Naive thymus-derived CD4-positive, alpha-beta T cell (primary cell): ENCODE measurements around the gene PSMB10. TPM values are rescaled to one million over a fixed set of nuclear protein-coding genes. Genes with fewer than 3 reads are reported as not detected.
"Not testable (repeated sequence)": the region's sequence is repeated elsewhere in the genome, so short reads cannot be mapped to it uniquely, and the experiment has no call there.

ENCODE experiments used
- ATAC-seq: fragments of 150-1000 bp; cut with Tn5 transposase; 2 replicates; pipeline ENCODE4 v1.10.0; 2021; ENCODE audit warnings: mild to moderate bottlenecking, moderate library complexity
- CTCF ChIA-PET: fragments of 350-600 bp; sonication (Branson Sonifier 250); formaldehyde crosslinking; loops from one replicate; lab custom pipeline; 2021; ENCODE audit warnings: antibody characterized with exemption; lab: Charles Lee
- POLR2A ChIA-PET: fragments of 350-600 bp; sonication (Branson Sonifier 250); formaldehyde crosslinking; loops from one replicate; lab custom pipeline; 2021; ENCODE audit warnings: antibody characterized with exemption, inconsistent platforms; lab: Charles Lee
- DNase-seq, 9 donors: peaks; one replicate each; pipeline versions ENCODE4 v3.0.0 to v3.0.0-alpha.2; 2020 to 2022; ENCODE audit warnings: mixed read lengths in 1 of 9
- H3K27ac ChIP-seq: one replicate; pipeline ENCODE4 v1.7.0; 2013; ENCODE audit warnings: mild to moderate bottlenecking, low read depth, low read length, moderate library complexity
- H3K27me3 ChIP-seq, 2 donors: one replicate each; pipeline ENCODE4 v1.7.0; 2013; ENCODE audit warnings: low read length in 2 of 2, mild to moderate bottlenecking in 2 of 2, moderate library complexity in 2 of 2; ENCODE audit not compliant: control insufficient read depth in 2 of 2, insufficient read depth in 2 of 2
- H3K36me3 ChIP-seq, 3 experiments: 1 replicate in 2 of 3; 2 replicates in 1 of 3; pipeline ENCODE4 v1.7.0; 2013; ENCODE audit warnings: low read length in 3 of 3, mild to moderate bottlenecking in 3 of 3, moderate library complexity in 1 of 3; ENCODE audit not compliant: insufficient read depth in 3 of 3, control insufficient read depth in 2 of 3
- H3K4me1 ChIP-seq, 2 donors: one replicate each; pipeline ENCODE4 v1.7.0; 2013; ENCODE audit warnings: low read length in 2 of 2, mild to moderate bottlenecking in 2 of 2, moderate library complexity in 1 of 2; ENCODE audit not compliant: control insufficient read depth in 2 of 2, insufficient read depth in 2 of 2
- H3K4me3 ChIP-seq: 2 replicates; pipeline ENCODE4 v1.7.0; 2013; ENCODE audit warnings: mild to moderate bottlenecking, low read length
- H3K9me3 ChIP-seq, 3 experiments: 1 replicate in 2 of 3; 2 replicates in 1 of 3; pipeline ENCODE4 v1.7.0; 2013; ENCODE audit warnings: low read length in 3 of 3; ENCODE audit not compliant: control insufficient read depth in 2 of 3
- H3K27ac Mint-ChIP-seq, 9 donors: one replicate each; pipeline ENCODE4 v1.8.0; 2020 to 2022; ENCODE audit warnings: mixed read lengths in 9 of 9, mild to moderate bottlenecking in 8 of 9, moderate library complexity in 5 of 9, inconsistent platforms in 2 of 9
- H3K27me3 Mint-ChIP-seq, 5 donors: one replicate each; pipeline ENCODE4 v1.8.0; 2021 to 2022; ENCODE audit warnings: mixed read lengths in 5 of 5, mild to moderate bottlenecking in 1 of 5
- H3K36me3 Mint-ChIP-seq, 5 donors: one replicate each; pipeline ENCODE4 v1.8.0; 2020 to 2022; ENCODE audit warnings: mixed read lengths in 5 of 5, mild to moderate bottlenecking in 3 of 5, inconsistent platforms in 1 of 5
- H3K4me1 Mint-ChIP-seq, 7 donors: one replicate each; pipeline ENCODE4 v1.8.0; 2020 to 2022; ENCODE audit warnings: mixed read lengths in 7 of 7, mild to moderate bottlenecking in 3 of 7, inconsistent platforms in 1 of 7
- H3K4me3 Mint-ChIP-seq, 10 donors: one replicate each; pipeline ENCODE4 v1.8.0; 2020 to 2022; ENCODE audit warnings: mild to moderate bottlenecking in 10 of 10, mixed read lengths in 10 of 10, moderate library complexity in 6 of 10, inconsistent platforms in 2 of 10
- H3K9me3 Mint-ChIP-seq, 11 donors: one replicate each; pipeline ENCODE4 v1.8.0; 2020 to 2022; ENCODE audit warnings: mixed read lengths in 11 of 11, mild to moderate bottlenecking in 4 of 11, inconsistent platforms in 1 of 11, moderate library complexity in 1 of 11
- intact Hi-C, 2 donors: fragments of 100-400 bp; cut with micrococcal nuclease; formaldehyde crosslinking; loops; one replicate each; pipeline ENCODE4 v1.15.1; 2023
- polyA plus RNA-seq, 2 donors: library from polyadenylated mRNA; unstranded; fragments of 300-500 nt; fragmentation: Illumina TruSeq; gene quantifications; one replicate each; pipeline ENCODE4 v1.2.3, GENCODE V29; 2021
- total RNA-seq, 6 experiments: library from RNA in 5 of 6; stranded (reverse) in 5 of 6; gene quantifications; 1 replicate in 5 of 6; 2 replicates in 1 of 6; pipeline ENCODE4 v1.2.3 and lab custom pipeline; 2021 to 2026

PSMB10 gene
- total and polyA plus RNA-seq, 7 experiments from 2014 or later: 101 to 542 (median 144) TPM

DNA sequence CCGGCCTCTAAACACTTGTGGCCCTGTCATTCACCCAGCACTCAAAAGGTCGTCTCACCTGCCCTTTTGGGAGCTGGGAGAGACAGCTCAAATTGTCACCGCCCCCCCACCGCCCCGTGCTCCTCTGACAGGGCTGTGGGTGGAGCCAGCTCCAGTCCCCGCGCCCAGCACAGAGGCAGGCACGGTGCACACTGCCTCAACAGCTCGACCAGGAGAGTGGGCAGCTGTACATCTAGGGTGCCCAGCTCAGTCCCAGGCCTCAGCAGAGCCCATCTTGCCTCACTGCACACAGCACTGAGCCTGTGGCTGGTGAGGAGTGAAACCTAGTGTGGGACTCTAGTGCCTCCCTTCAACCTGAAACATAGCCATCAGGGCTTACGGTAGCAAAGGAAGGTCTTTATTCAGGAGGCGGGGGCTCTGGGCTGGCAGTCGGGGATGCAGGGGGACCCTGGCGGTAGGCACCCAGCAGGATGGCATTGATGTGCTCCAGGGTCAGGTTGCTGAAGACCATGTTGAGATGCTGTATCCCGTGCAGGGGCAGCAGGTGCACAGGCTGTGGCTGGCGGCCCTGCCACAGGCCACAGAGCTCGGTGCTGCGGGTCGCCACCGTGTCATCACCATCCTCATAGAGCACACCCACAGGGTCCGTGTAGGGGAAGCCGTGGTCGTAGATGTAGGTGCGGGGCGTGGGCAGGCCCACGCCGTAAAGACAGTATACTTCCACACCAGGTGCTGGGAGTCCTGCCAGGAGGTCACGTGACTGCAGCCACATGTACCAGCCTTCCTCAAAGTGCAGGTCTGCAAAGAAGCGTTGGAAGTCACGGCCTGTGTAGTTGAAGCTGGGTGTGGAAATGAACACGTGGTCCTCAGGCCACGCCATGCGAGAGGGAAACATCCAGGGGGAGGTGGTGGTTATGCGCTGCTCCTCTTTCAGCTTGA is 3.1 kb upstream of the PSMB10 start:
- Histone ChIP-seq H3K4me1 (peaks cover 17 to 41% of the 10 kb centered on the region in 2 donors), H3K27ac (peak overlapping the region; percentile 68), H3K36me3 (peaks cover 5 to 34% (median 5%) of the 10 kb centered on the region in 3 experiments), H3K9me3 (no peaks in the 10 kb centered on the region), H3K4me3 (no peak overlapping the region), H3K27me3 (no peaks in the 10 kb centered on the region)
- POLR2A ChIA-PET: interaction anchor here (0.5 to 1.7 kb wide), 11 partner anchors 14 to 146 kb away, joined by 3 to 6 read pairs (median 4); partner anchors contain the start of genes DDX28, DUS2 and NFATC3
- intact Hi-C loops: loop anchor here (5.0 kb wide), 3 partner anchors 298 to 377 kb away; partner anchors contain the start of genes PRMT7 (in 2 of the 2), SLC7A6OS (in 2 of the 2), CTCF (in 1 of the 2) and ESRP2 (in 1 of the 2)
- DNase-seq (peak in 7 of 9 donors; percentile 18 to 50 (median 32)), ATAC-seq (no peak)
- H3K4me3 Mint-ChIP-seq: peak overlapping the region; percentile 39 to 76 (median 73)
- peaks cover 0 to 3% (median 0%) of the 10 kb centered on the region in 5 donors for H3K27me3 Mint-ChIP-seq
- H3K27ac Mint-ChIP-seq: peak overlapping the region; percentile 68 to 95 (median 91)
- peaks cover 0 to 25% (median 7%) of the 10 kb centered on the region in 5 donors for H3K36me3 Mint-ChIP-seq
- CTCF ChIA-PET: interaction anchor here (0.6 to 3.0 kb wide), 9 partner anchors 10 to 403 kb away, joined by 3 to 14 read pairs (median 4); partner anchors contain the start of gene NRN1L
- peaks cover 34 to 53% (median 41%) of the 10 kb centered on the region in 7 donors for H3K4me1 Mint-ChIP-seq
- no peaks in the 10 kb centered on the region for H3K9me3 Mint-ChIP-seq

- H3K27me3 ChIP-seq, H3K9me3 ChIP-seq, H3K9me3 Mint-ChIP-seq, H3K4me3 ChIP-seq, H3K27me3 Mint-ChIP-seq, ATAC-seq, DNase-seq: not testable (repeated sequence)
- H3K4me1 Mint-ChIP-seq: peaks cover 32 to 62% (median 46%) of the 10 kb centered on the region in 7 donors
- intact Hi-C loops: loop anchor here (2.0 to 5.0 kb wide), 4 partner anchors 277 to 375 kb away; partner anchors contain the start of genes PRMT7 (in 2 of the 2), SLC7A6OS (in 2 of the 2), ACD (in 1 of the 2) and CTCF (in 1 of the 2)
- peaks cover 5 to 22% (median 7%) of the 10 kb centered on the region in 5 donors for H3K36me3 Mint-ChIP-seq
- ChIA-PET POLR2A (interaction anchor here (0.6 to 4.5 kb wide), 10 partner anchors 28 to 422 kb away, joined by 3 to 35 read pairs (median 5); partner anchors contain the start of genes NUTF2 and THAP11), CTCF (interaction anchor here (0.6 to 0.7 kb wide), 5 partner anchors 60 to 1399 kb away, joined by 3 to 4 read pairs (median 4); no protein-coding TSS in a partner anchor)
- H3K36me3 ChIP-seq: peaks cover 19 to 37% (median 20%) of the 10 kb centered on the region in 3 experiments
- peak overlapping the region in 6 of 9 donors; percentile 87 to 99 (median 98) for H3K27ac Mint-ChIP-seq
- H3K27ac ChIP-seq: peak overlapping the region; percentile 77
- H3K4me3 Mint-ChIP-seq: peak overlapping the region in 7 of 10 donors; percentile 89 to 100 (median 100)
- H3K4me1 ChIP-seq: peaks cover 21 to 42% of the 10 kb centered on the region in 2 donors
Observed at GRCh38 chr16:67937713-67938112, 1.1 kb upstream of the PSMB10 start.

- peak in 4 of 9 donors; percentile 48 to 84 (median 82) for DNase-seq
- Mint-ChIP-seq H3K36me3 (peaks cover 5 to 26% (median 7%) of the 10 kb centered on the region in 5 donors), H3K27me3 (peaks cover 0 to 3% (median 0%) of the 10 kb centered on the region in 5 donors), H3K4me3 (peak overlapping the region; percentile 89 to 100 (median 100)), H3K27ac (peak overlapping the region; percentile 87 to 99 (median 99)), H3K9me3 (no peaks in the 10 kb centered on the region), H3K4me1 (peaks cover 30 to 59% (median 44%) of the 10 kb centered on the region in 7 donors)
- Histone ChIP-seq H3K4me1 (peaks cover 21 to 42% of the 10 kb centered on the region in 2 donors), H3K36me3 (peaks cover 19 to 40% (median 20%) of the 10 kb centered on the region in 3 experiments), H3K27ac (peak overlapping the region; percentile 77), H3K27me3 (no peaks in the 10 kb centered on the region), H3K4me3 (peak overlapping the region; percentile 99), H3K9me3 (no peaks in the 10 kb centered on the region)
- ChIA-PET CTCF (interaction anchor here (0.6 to 1.3 kb wide), 4 partner anchors 33 to 417 kb away, joined by 3 to 4 read pairs (median 3); no protein-coding TSS in a partner anchor), POLR2A (interaction anchor here (0.6 to 4.5 kb wide), 25 partner anchors 10 to 421 kb away, joined by 3 to 35 read pairs (median 4); partner anchors contain the start of genes C16orf86, DDX28, DPEP2 and DUS2)
- peak; percentile 61 for ATAC-seq
- intact Hi-C loops: loop anchor here (1.0 to 5.0 kb wide), 11 partner anchors 46 to 456 kb away; partner anchors contain the start of genes CTCF (in 2 of the 2), PRMT7 (in 2 of the 2), SLC7A6OS (in 2 of the 2) and ACD (in 1 of the 2)
Observed at GRCh38 chr16:67936880-67937605, 393 bp upstream of the PSMB10 start.

DNA sequence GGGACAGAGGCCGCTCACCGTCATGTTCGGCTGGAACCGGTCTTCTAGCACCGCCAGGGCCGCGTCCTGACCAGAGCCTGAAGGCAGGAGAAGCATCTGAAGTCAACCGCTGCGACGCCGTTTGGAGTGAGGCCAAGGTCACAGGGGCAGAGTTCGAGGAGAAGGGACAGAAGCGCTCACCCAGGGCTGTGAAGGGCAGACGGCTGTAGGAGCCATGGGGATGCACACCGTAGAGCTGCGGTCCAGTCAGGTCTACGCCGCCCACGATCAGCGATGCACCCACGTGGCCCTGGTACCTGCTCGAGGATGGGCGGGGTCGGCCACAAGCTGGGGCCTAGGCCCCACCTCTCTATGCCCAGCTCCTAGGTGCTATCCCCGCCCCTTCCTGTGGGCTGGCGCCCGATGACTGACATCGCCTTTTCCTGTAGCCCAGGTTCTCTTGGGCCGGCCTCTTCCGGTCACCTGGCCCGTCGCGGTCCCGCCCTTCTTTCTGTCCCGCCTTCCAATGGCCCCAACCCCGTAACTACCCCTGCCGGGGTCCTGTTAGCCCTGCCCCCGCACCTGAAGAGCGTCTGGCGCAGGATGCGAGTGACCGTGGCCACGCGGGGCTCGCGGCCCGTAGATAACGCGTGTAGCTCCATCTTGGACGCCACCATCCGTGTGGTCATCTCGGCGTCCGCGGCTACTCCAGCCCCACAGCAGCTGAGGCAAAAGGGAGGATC is 1.1 kb downstream of the PSMB10 start:
- peaks cover 0 to 3% (median 0%) of the 10 kb centered on the region in 5 donors for H3K27me3 Mint-ChIP-seq
- H3K4me3 Mint-ChIP-seq: peak overlapping the region; percentile 89 to 100 (median 100)
- DNase-seq (peak; percentile 71 to 95 (median 91)), ATAC-seq (peak; percentile 96)
- Histone ChIP-seq H3K27ac (peak overlapping the region; percentile 77), H3K36me3 (peaks cover 19 to 55% (median 20%) of the 10 kb centered on the region in 3 experiments), H3K4me3 (peak overlapping the region; percentile 99), H3K4me1 (peaks cover 21 to 32% of the 10 kb centered on the region in 2 donors), H3K9me3 (no peaks in the 10 kb centered on the region), H3K27me3 (no peaks in the 10 kb centered on the region)
- H3K9me3 Mint-ChIP-seq: no peaks in the 10 kb centered on the region
- POLR2A ChIA-PET: interaction anchor here (0.6 to 4.5 kb wide), 35 partner anchors 11 to 380 kb away, joined by 3 to 35 read pairs (median 5); partner anchors contain the start of genes C16orf86, CARMIL2, CTCF and DDX28
- intact Hi-C loops: loop anchor here (1.0 to 5.0 kb wide), 21 partner anchors 33 to 454 kb away; partner anchors contain the start of genes ACD (in 2 of the 2), ATP6V0D1 (in 2 of the 2), CTCF (in 2 of the 2) and EDC4 (in 2 of the 2)
- H3K36me3 Mint-ChIP-seq: peaks cover 5 to 27% (median 7%) of the 10 kb centered on the region in 5 donors
- H3K4me1 Mint-ChIP-seq: peaks cover 28 to 48% (median 35%) of the 10 kb centered on the region in 7 donors
- peak overlapping the region; percentile 87 to 99 (median 99) for H3K27ac Mint-ChIP-seq
- CTCF ChIA-PET: interaction anchor here (0.8 to 2.7 kb wide), 6 partner anchors 34 to 414 kb away, joined by 3 to 11 read pairs (median 4); partner anchors contain the start of genes NFATC3, NRN1L and NUTF2

- ChIA-PET CTCF (interaction anchor here (0.8 to 2.7 kb wide), 5 partner anchors 48 to 414 kb away, joined by 3 to 11 read pairs (median 4); partner anchors contain the start of genes NFATC3, NRN1L and NUTF2), POLR2A (interaction anchor here (1.0 to 4.5 kb wide), 24 partner anchors 11 to 379 kb away, joined by 3 to 35 read pairs (median 6); partner anchors contain the start of genes CARMIL2, DPEP2, EDC4 and NFATC3)
- peak overlapping the region; percentile 73 to 100 (median 100) for H3K4me3 Mint-ChIP-seq
- no peaks in the 10 kb centered on the region for H3K9me3 ChIP-seq
- intact Hi-C loops: loop anchor here (1.0 to 5.0 kb wide), 16 partner anchors 33 to 454 kb away; partner anchors contain the start of genes EDC4 (in 2 of the 2), PRMT7 (in 2 of the 2), PSKH1 (in 2 of the 2) and SLC12A4 (in 2 of the 2)
- H3K27ac ChIP-seq: peak overlapping the region; percentile 77
- no peaks in the 10 kb centered on the region for H3K27me3 ChIP-seq
- peaks cover 21 to 26% of the 10 kb centered on the region in 2 donors for H3K4me1 ChIP-seq
- H3K36me3 ChIP-seq: peaks cover 19 to 60% (median 20%) of the 10 kb centered on the region in 3 experiments
- ATAC-seq (no peak), DNase-seq (no peak)
- peak overlapping the region; percentile 99 for H3K4me3 ChIP-seq
- peaks cover 0 to 3% (median 0%) of the 10 kb centered on the region in 5 donors for H3K27me3 Mint-ChIP-seq
- peak overlapping the region; percentile 87 to 99 (median 99) for H3K27ac Mint-ChIP-seq
- H3K4me1 Mint-ChIP-seq: peaks cover 23 to 43% (median 30%) of the 10 kb centered on the region in 7 donors
- no peaks in the 10 kb centered on the region for H3K9me3 Mint-ChIP-seq
- peaks cover 5 to 24% (median 7%) of the 10 kb centered on the region in 5 donors for H3K36me3 Mint-ChIP-seq
Observed at GRCh38 chr16:67935101-67935401, 1.6 kb downstream of the PSMB10 start.
